PFSK-1 (cell line): ENCODE data around the gene ECHDC1.

ENCODE experiments used
- FOXP2 ChIP-seq: optimal IDR thresholded peaks from 2 replicates; pipeline ENCODE3; 2011; ENCODE audit warnings: borderline replicate concordance, control low read depth, inconsistent platforms; ENCODE audit not compliant: insufficient read depth; ENCODE audit errors: extremely low read length, extremely low read depth
- POLR2AphosphoS5 ChIP-seq: IDR thresholded peaks from 2 replicates; pipeline ENCODE4 v1.6.1; 2012; ENCODE audit warnings: low read depth, mild to moderate bottlenecking, control low read depth, low read length, moderate library complexity
- SIN3A ChIP-seq: IDR thresholded peaks from 2 replicates; pipeline ENCODE4 v1.6.1; 2012; ENCODE audit warnings: mild to moderate bottlenecking, low read length, moderate library complexity, borderline replicate concordance; ENCODE audit not compliant: insufficient read depth
- TAF1 ChIP-seq: IDR thresholded peaks from 2 replicates; pipeline ENCODE4 v1.6.1; 2012; ENCODE audit warnings: low read length, control low read depth, borderline replicate concordance; ENCODE audit not compliant: insufficient read depth
- TF ChIP-seq, protein P1 (sequence below), 2 experiments: IDR thresholded peaks; 2 replicates each; pipeline versions ENCODE4 v1.6.1 to v1.8.0; 2011 to 2012; ENCODE audit warnings: low read depth in 2 of 2, low read length in 2 of 2, control low read depth in 1 of 2, inconsistent platforms in 1 of 2, mild to moderate bottlenecking in 1 of 2, moderate library complexity in 1 of 2; ENCODE audit not compliant: insufficient read depth in 1 of 2

The ECHDC1 gene

GRCh38 chr6:127277878-127278843 lies 65.2 kb downstream of the ECHDC1 start:
- TF ChIP-seq, protein P1, sequence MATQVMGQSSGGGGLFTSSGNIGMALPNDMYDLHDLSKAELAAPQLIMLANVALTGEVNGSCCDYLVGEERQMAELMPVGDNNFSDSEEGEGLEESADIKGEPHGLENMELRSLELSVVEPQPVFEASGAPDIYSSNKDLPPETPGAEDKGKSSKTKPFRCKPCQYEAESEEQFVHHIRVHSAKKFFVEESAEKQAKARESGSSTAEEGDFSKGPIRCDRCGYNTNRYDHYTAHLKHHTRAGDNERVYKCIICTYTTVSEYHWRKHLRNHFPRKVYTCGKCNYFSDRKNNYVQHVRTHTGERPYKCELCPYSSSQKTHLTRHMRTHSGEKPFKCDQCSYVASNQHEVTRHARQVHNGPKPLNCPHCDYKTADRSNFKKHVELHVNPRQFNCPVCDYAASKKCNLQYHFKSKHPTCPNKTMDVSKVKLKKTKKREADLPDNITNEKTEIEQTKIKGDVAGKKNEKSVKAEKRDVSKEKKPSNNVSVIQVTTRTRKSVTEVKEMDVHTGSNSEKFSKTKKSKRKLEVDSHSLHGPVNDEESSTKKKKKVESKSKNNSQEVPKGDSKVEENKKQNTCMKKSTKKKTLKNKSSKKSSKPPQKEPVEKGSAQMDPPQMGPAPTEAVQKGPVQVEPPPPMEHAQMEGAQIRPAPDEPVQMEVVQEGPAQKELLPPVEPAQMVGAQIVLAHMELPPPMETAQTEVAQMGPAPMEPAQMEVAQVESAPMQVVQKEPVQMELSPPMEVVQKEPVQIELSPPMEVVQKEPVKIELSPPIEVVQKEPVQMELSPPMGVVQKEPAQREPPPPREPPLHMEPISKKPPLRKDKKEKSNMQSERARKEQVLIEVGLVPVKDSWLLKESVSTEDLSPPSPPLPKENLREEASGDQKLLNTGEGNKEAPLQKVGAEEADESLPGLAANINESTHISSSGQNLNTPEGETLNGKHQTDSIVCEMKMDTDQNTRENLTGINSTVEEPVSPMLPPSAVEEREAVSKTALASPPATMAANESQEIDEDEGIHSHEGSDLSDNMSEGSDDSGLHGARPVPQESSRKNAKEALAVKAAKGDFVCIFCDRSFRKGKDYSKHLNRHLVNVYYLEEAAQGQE (IDR thresholded peaks at IDR 0.05; ENCODE audit: insufficient read depth in 1 of 2, low read depth in 2 of 2, low read length in 2 of 2), result no peak
- TF ChIP-seq POLR2AphosphoS5 (no peak), TAF1 (no peak), FOXP2 (no peak), SIN3A (no peak)

- no peak for TF ChIP-seq POLR2AphosphoS5
- no peak for TF ChIP-seq TAF1
- TF ChIP-seq, protein P1 (IDR thresholded peaks at IDR 0.05; ENCODE audit: insufficient read depth in 1 of 2, low read depth in 2 of 2, low read length in 2 of 2), result no peak
- TF ChIP-seq FOXP2, result no peak
- no peak for TF ChIP-seq SIN3A
Observed at GRCh38 chr6:127276331-127276730, 67.1 kb downstream of the ECHDC1 start.

DNA sequence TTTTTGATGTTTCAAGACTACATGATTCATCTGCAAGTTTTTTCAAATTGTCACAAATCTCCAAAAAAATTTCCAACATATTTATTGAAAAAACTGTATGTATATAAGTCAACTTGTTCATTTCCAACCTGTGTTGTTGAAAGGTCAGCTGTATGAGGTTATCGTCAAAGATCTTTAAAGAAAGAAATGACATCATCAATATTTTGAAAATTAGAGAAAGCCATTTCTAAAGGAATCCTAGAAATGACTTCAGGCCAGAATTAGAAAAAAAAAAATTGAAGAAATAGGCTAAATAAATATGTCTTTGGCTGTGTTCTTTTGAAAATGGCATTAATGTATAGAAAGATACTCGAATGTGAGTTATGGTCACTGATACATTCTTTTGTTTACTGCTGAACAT lies 69.9 kb downstream of the ECHDC1 start:
- TF ChIP-seq FOXP2 (no peak), SIN3A (no peak), TAF1 (no peak), POLR2AphosphoS5 (no peak)
- TF ChIP-seq, protein P1 (IDR thresholded peaks at IDR 0.05; ENCODE audit: insufficient read depth in 1 of 2, low read depth in 2 of 2, low read length in 2 of 2), result no peak

GRCh38 chr6:127272576-127272975 lies 70.8 kb downstream of the ECHDC1 start:
- TF ChIP-seq SIN3A (no peak), POLR2AphosphoS5 (no peak), TAF1 (no peak), FOXP2 (no peak)
- TF ChIP-seq, protein P1 (IDR thresholded peaks at IDR 0.05; ENCODE audit: insufficient read depth in 1 of 2, low read depth in 2 of 2, low read length in 2 of 2), result no peak
